Stimulated activated CD8-positive, alpha-beta memory T cell treated with anti-CD3 and anti-CD28 coated beads, Interleukin-4, amount 100 ng/mL, for 1 hour (primary cell): ENCODE data around the gene MYL11.
"Not testable (repeated sequence)": the region's sequence is repeated elsewhere in the genome, so short reads cannot be mapped to it uniquely, and the experiment has no call there.

ENCODE experiments used
- DNase-seq, 2 donors: peaks; one replicate each; pipeline ENCODE4 v3.0.0-alpha.2; 2020; ENCODE audit warnings: low read depth in 2 of 2, low spot score in 1 of 2

The MYL11 gene

GRCh38 chr16:30374538-30374937 is at the start of gene MYL11:
MYL11 (plus strand) TSS chr16:30374802; CDS start chr16:30374858, 56 bp downstream.
- DNase-seq = no peak

DNA sequence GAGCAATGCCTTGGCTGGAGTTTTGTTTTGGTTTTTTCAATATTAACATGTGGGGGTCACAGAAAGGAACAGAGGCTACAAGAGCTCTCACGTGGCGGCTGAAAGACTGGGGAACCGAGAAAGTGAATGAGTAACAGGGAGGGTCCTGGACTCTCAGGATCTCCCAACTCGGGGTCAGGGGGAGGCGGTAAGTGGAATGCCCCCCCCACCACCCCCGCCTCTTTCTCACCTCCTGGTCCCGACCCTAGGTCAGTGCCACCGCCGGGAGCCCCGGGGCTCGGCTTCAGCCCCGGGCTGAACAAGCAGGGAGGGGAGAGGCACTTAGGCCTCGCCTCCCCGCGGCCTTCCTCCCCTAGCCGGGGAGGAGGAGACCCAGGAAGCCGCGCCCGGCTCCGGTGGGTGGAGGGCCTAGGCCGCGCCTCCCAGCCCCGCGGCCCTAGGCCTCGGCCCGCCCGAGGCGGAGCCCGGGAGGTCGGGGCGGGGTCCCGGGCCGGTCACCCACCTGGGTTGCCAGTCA is 40.1 kb upstream of the MYL11 start:
- peak; percentile 46 to 70 for DNase-seq

GRCh38 chr16:30335028-30335597 is 39.5 kb upstream of the MYL11 start:
- peak; percentile 59 to 67 for DNase-seq

- no peak for DNase-seq
Observed at GRCh38 chr16:30335598-30336474, 38.8 kb upstream of the MYL11 start.

DNA sequence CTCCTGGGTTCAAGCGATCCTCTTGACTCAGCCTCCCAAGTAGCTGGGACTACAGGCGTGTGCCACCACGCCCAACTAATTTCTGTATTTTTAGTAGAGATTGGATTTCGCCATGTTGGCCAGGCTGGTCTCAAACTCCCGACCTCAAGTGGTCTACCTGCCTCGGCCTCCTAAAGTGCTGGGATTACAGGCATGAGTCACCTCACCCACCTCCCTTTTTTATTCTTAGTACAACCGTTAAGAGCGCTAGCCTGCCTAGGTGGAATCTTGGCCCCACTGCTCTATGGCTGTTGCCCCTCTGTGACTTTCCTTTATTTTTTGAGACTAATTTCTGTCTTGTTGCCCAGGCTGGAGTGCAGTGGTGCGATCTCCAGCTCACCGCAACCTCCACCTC is 36.6 kb upstream of the MYL11 start:
- not testable (repeated sequence) for DNase-seq

DNA sequence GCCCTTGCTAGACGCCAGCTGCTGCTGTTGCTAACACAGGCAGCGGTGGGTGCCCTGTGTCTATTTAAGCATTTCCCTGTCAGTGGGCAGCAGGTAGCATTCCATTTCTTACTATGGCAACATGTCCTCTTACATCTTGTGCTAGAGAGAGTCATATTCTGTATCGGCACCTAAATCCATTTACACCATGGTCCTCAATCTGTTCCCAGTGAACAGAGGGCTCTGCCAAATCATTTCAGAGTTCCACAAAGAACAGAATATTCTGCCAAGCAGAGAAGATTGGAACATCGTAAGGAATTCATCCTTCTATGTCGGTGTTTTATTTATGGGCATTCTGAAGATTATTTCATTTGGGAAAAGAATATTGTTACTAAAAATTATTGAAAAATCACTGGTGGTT is 35.9 kb upstream of the MYL11 start:
- not testable (repeated sequence) for DNase-seq

GRCh38 chr16:30340621-30341020 is 34.0 kb upstream of the MYL11 start:
- no peak for DNase-seq

- DNase-seq = not testable (repeated sequence)
Observed at GRCh38 chr16:30341971-30342370, 32.6 kb upstream of the MYL11 start.

GRCh38 chr16:30342751-30343490 is 31.7 kb upstream of the MYL11 start:
- no peak for DNase-seq

DNA sequence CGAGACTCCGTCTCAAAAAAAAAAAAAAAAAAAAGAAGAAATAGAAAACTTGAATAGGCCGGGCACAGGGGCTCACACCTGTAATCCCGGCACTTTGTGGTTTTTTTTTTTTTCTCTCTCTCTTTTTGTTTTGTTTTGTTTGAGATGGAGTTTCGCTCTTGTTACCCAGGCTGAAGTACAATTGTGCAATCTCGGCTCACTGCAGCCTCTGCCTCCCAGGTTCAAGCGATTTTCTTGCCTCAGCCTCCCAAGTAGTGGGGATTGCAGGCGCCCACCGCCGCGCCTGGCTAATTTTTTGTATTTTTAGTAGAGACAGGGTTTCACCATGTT is 31.1 kb upstream of the MYL11 start:
- DNase-seq = not testable (repeated sequence)

GRCh38 chr16:30346286-30346685 is 28.3 kb upstream of the MYL11 start:
- DNase-seq = no peak

GRCh38 chr16:30348113-30348512 is 26.5 kb upstream of the MYL11 start:
- DNase-seq = no peak

DNA sequence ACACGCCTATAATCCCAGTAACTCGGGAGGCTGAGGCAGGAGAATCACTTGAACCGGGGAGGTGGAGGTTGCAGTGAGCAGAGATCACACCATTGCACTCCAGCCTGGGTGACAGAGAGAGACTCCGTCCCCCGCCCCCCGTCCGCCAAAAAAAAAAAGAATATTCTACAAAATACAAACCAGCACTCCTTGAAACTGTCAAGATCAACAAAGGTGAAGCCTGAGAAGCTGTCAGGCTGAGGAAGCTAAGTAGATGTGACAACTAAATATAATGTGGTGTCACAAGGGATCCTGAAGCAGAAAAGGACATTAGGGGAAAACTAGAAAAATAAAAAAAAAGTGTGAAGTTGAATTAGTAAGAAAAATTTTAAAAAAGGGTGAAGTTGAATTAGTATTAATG is 25.7 kb upstream of the MYL11 start:
- DNase-seq = no peak

GRCh38 chr16:30349675-30350074 is 24.9 kb upstream of the MYL11 start:
- DNase-seq = no peak

DNA sequence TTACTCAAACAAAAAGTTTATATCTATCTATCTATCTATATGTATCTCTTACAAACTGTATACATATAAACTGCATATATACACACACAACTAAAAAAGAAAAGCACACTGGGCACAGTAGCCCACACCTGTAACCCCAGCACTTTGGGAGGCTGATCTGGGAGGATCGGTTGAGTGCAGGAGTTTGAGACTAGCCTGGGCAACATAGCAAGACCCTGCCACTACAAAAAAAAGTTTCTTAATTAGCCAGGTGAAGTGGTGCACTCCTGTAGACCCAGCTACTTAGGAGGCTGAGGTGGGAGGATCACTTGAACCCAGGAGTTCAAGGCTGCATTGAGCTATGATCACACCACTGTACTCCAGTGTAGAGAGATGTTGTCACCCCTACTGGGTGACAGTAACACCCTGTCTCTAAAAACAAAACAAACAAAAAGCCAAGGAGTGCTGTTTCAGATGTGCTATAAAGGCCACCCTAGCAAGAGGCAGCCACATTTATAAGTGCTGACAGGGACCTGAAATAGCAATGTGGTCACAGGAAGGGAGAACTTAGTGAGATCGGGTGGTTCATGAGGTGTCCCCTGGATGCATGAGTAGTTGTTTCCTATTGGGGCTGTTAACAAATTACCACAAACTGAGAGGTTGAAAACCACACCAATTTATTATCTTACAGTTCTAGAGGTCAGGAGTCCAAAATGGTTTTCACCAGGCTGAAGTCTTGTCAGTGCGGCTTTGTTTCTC is 24.3 kb upstream of the MYL11 start:
- DNase-seq = no peak

DNA sequence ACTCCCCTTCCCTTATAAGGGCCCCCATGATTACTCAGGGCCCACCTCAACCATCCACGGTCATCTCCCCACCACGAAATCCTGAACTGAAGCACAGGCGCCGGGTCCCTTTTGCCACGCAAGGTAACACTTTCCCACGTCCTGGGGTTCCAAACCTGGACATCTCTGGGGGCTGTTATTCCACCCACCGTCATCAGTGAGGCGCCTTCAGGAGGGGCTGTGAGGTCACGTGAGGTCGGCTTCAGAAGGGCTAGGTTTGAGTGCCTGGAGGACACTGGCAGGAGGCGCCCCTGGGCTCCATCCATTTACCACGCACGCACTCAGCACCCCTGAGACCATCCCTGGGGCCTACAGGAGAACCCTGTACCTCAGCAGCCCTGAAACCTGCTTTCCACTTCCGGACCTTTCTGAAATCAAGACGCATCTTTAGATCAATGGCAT is 23.6 kb upstream of the MYL11 start:
- no peak for DNase-seq

DNA sequence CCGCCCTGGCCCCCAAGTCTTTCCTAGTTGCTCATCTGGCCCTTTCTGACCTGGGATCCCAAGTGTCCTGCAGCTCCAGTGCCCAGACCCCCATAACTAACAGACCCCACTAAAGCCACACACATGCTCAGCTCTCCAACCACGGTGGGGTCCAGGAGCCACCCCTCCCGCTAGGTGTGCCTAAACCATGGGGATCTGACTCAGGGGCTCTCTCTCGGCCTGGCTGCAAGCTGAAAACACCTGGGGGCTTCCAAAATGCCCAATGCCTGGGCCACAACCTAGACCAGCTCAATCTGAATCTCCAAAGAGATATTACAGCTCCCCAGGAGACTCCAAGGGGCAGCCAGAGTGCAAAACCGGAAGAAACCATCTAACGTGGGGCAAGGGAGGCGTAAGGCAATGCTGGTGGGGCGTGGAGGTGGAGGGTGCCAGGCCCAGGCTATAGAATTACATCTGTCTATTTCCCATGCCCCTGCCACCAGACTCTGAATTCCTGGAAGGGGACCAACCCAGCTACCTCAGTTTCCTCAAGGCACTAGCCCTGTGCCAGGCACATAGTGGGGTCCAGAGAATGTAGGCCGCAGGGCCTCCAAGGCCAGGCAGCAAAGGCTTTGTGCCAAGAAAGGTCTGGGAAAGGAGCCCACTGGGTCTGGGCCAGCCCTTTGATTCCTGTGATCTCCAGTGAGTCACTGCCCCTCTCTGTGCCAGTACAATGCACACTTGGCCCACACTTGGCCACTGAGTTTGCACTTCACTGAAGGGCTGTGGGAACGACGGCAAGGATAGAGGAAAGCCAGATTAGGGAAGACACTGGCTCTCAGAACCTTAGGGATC is 22.8 kb upstream of the MYL11 start:
- DNase-seq = no peak

- no peak for DNase-seq
Observed at GRCh38 chr16:30352488-30353401, 21.9 kb upstream of the MYL11 start.

DNA sequence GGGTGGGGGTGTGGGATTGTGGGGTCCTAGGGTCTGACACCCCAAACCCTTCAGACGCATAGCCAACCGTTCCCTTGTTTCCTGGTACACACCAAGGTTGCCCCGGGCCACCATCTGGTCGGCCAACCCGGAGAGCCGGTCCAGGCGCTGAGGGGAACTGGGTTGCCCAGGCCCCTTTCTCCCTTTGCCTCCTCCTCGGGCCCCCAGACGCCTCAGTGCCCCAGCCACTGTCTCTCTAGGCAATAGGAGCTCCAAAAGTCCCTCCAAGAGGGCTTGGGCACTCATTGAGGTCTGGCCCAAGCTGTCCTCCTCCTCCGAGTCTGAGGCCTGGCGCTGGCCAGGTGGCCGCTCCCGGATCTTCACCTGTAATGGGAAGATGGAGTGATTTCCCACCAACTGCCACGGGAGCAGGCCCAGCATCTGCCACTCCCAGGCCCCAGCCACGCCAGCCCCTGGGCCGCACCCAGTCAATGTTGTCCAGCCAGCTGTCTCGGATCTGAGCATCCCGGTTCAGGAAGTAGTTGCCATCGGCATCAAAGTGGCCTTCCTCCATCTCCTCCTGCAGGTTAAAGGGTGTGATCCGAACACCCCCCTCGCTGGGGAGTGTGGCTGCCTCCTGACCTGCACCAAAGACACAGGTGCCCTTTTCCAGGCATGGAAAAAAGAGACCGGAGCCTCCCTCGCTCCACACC is 21.0 kb upstream of the MYL11 start:
- no peak for DNase-seq
